Tibial nerve (tissue), 3 donors: ENCODE measurements around the gene ACD.

Experiments
- EP300 ChIP-seq, 2 donors: sonication (generic); formaldehyde crosslinking; IDR thresholded peaks; one replicate each; pipeline ENCODE4 v1.6.1; 2017; ENCODE audit warnings: antibody characterized with exemption in 2 of 2, mild to moderate bottlenecking in 1 of 2
- POLR2A ChIP-seq, 2 donors: fragments of 450-650 bp; IDR thresholded peaks; one replicate each; pipeline ENCODE4 v1.6.1; 2017; ENCODE audit warnings: antibody characterized with exemption in 2 of 2, mild to moderate bottlenecking in 2 of 2, moderate library complexity in 2 of 2

GRCh38 chr16:67657751-67658518, 2.1 kb downstream of the ACD start:
- TF ChIP-seq EP300 (IDR thresholded peaks at IDR 0.05) = no peak
- TF ChIP-seq POLR2A (IDR thresholded peaks at IDR 0.05) = no peak
